ENCODE measurements around the gene ME3. TPM values are rescaled to one million over a fixed set of nuclear protein-coding genes. Genes with fewer than 3 reads are reported as not detected.
"Not testable (repeated sequence)": the region's sequence is repeated elsewhere in the genome, so short reads cannot be mapped to it uniquely, and the experiment has no call there.

ME3 gene
- total RNA-seq, 2 experiments from 2014 or later: 1.5 to 2.9 TPM

- Mint-ChIP-seq H3K36me3 (ENCODE audit: low read depth) (no peaks in the 10 kb centered on the region), H3K27me3 (no peaks in the 10 kb centered on the region), H3K27ac (no peak overlapping the region), H3K4me3 (no peak overlapping the region), H3K4me1 (no peaks in the 10 kb centered on the region), H3K9me3 (no peaks in the 10 kb centered on the region)
- CTCF ChIA-PET: interaction anchor here (0.6 kb wide), 1 partner anchor 1841 kb away, joined by 3 read pairs; no protein-coding TSS in a partner anchor
- DNase-seq: no peak
- POLR2A ChIA-PET: no interaction called here
Observed at GRCh38 chr11:86538223-86538548, 134.2 kb downstream of the ME3 start.

GRCh38 chr11:86537541-86538222 is 134.7 kb downstream of the ME3 start:
- no peak overlapping the region for H3K4me3 Mint-ChIP-seq
- no peak for DNase-seq
- no peak overlapping the region for H3K27ac Mint-ChIP-seq
- CTCF ChIA-PET: interaction anchor here (0.6 kb wide), 1 partner anchor 1841 kb away, joined by 3 read pairs; no protein-coding TSS in a partner anchor
- no peaks in the 10 kb centered on the region for H3K9me3 Mint-ChIP-seq
- no peaks in the 10 kb centered on the region for H3K4me1 Mint-ChIP-seq
- POLR2A ChIA-PET: no interaction called here
- no peaks in the 10 kb centered on the region for H3K36me3 Mint-ChIP-seq (ENCODE audit: low read depth)
- no peaks in the 10 kb centered on the region for H3K27me3 Mint-ChIP-seq

GRCh38 chr11:86535773-86536172 is 136.6 kb downstream of the ME3 start:
- ChIA-PET CTCF (no interaction called here), POLR2A (no interaction called here)
- Mint-ChIP-seq H3K36me3 (ENCODE audit: low read depth) (no peaks in the 10 kb centered on the region), H3K27ac (no peak overlapping the region), H3K9me3 (no peaks in the 10 kb centered on the region), H3K27me3 (no peaks in the 10 kb centered on the region), H3K4me1 (no peaks in the 10 kb centered on the region), H3K4me3 (no peak overlapping the region)
- no peak for DNase-seq

- no peak for DNase-seq
- Mint-ChIP-seq H3K9me3 (peaks cover 12% of the 10 kb centered on the region), H3K36me3 (ENCODE audit: low read depth) (no peaks in the 10 kb centered on the region), H3K27me3 (no peaks in the 10 kb centered on the region), H3K4me1 (peaks cover 4% of the 10 kb centered on the region), H3K4me3 (no peak overlapping the region), H3K27ac (no peak overlapping the region)
- POLR2A ChIA-PET: no interaction called here
- CTCF ChIA-PET: no interaction called here
Observed at GRCh38 chr11:86524620-86525352, 147.6 kb downstream of the ME3 start.

- H3K36me3 Mint-ChIP-seq (ENCODE audit: low read depth): no peaks in the 10 kb centered on the region
- POLR2A ChIA-PET: no interaction called here
- CTCF ChIA-PET: interaction anchor here (0.8 kb wide), 2 partner anchors 11 to 85 kb away, joined by 3 read pairs; no protein-coding TSS in a partner anchor
- DNase-seq: no peak
- no peak overlapping the region for H3K4me3 Mint-ChIP-seq
- H3K4me1 Mint-ChIP-seq: peaks cover 4% of the 10 kb centered on the region
- H3K9me3 Mint-ChIP-seq: peaks cover 12% of the 10 kb centered on the region
- H3K27me3 Mint-ChIP-seq: no peaks in the 10 kb centered on the region
- H3K27ac Mint-ChIP-seq: no peak overlapping the region
Observed at GRCh38 chr11:86523738-86524619, 148.4 kb downstream of the ME3 start.

- DNase-seq; H3K36me3 Mint-ChIP-seq (ENCODE audit: low read depth); H3K27me3 Mint-ChIP-seq; H3K4me3 Mint-ChIP-seq; H3K27ac Mint-ChIP-seq; H3K9me3 Mint-ChIP-seq; H3K4me1 Mint-ChIP-seq; POLR2A ChIA-PET; CTCF ChIA-PET: not testable (repeated sequence)
Observed at GRCh38 chr11:86522512-86522911, 149.9 kb downstream of the ME3 start.

GRCh38 chr11:86519064-86519911 is 153.1 kb downstream of the ME3 start:
- no peak for DNase-seq
- ChIA-PET CTCF (interaction anchor here (0.5 kb wide), 1 partner anchor 85 kb away, joined by 3 read pairs; no protein-coding TSS in a partner anchor), POLR2A (no interaction called here)
- Mint-ChIP-seq H3K27me3 (no peaks in the 10 kb centered on the region), H3K4me3 (no peak overlapping the region), H3K4me1 (peaks cover 4% of the 10 kb centered on the region), H3K27ac (no peak overlapping the region), H3K36me3 (ENCODE audit: low read depth) (no peaks in the 10 kb centered on the region), H3K9me3 (peaks cover 2% of the 10 kb centered on the region)

- DNase-seq: no peak
- no peaks in the 10 kb centered on the region for H3K4me1 Mint-ChIP-seq
- no peaks in the 10 kb centered on the region for H3K36me3 Mint-ChIP-seq (ENCODE audit: low read depth)
- POLR2A ChIA-PET: no interaction called here
- peaks cover 2% of the 10 kb centered on the region for H3K9me3 Mint-ChIP-seq
- CTCF ChIA-PET: no interaction called here
- H3K27me3 Mint-ChIP-seq: no peaks in the 10 kb centered on the region
- H3K27ac Mint-ChIP-seq: no peak overlapping the region
- H3K4me3 Mint-ChIP-seq: no peak overlapping the region
Observed at GRCh38 chr11:86518211-86518610, 154.2 kb downstream of the ME3 start.

GRCh38 chr11:86517557-86517956 is 154.9 kb downstream of the ME3 start:
- H3K27ac Mint-ChIP-seq: no peak overlapping the region
- peaks cover 2% of the 10 kb centered on the region for H3K9me3 Mint-ChIP-seq
- H3K4me1 Mint-ChIP-seq: no peaks in the 10 kb centered on the region
- H3K27me3 Mint-ChIP-seq: no peaks in the 10 kb centered on the region
- DNase-seq: no peak
- ChIA-PET CTCF (no interaction called here), POLR2A (no interaction called here)
- H3K4me3 Mint-ChIP-seq: no peak overlapping the region
- no peaks in the 10 kb centered on the region for H3K36me3 Mint-ChIP-seq (ENCODE audit: low read depth)

- no peaks in the 10 kb centered on the region for H3K9me3 Mint-ChIP-seq
- DNase-seq: no peak
- ChIA-PET CTCF (interaction anchor here (0.6 to 1.7 kb wide), 2 partner anchors 382 to 661 kb away, joined by 3 to 4 read pairs; partner anchors contain the start of gene CCDC83), POLR2A (no interaction called here)
- no peaks in the 10 kb centered on the region for H3K4me1 Mint-ChIP-seq
- H3K4me3 Mint-ChIP-seq: no peak overlapping the region
- no peaks in the 10 kb centered on the region for H3K36me3 Mint-ChIP-seq (ENCODE audit: low read depth)
- no peak overlapping the region for H3K27ac Mint-ChIP-seq
- no peaks in the 10 kb centered on the region for H3K27me3 Mint-ChIP-seq
Observed at GRCh38 chr11:86515297-86516094, 156.9 kb downstream of the ME3 start.

- Mint-ChIP-seq H3K27me3 (no peaks in the 10 kb centered on the region), H3K4me3 (no peak overlapping the region), H3K4me1 (no peaks in the 10 kb centered on the region), H3K9me3 (no peaks in the 10 kb centered on the region), H3K36me3 (ENCODE audit: low read depth) (no peaks in the 10 kb centered on the region), H3K27ac (no peak overlapping the region)
- ChIA-PET POLR2A (no interaction called here), CTCF (interaction anchor here (1.7 kb wide), 1 partner anchor 660 kb away, joined by 4 read pairs; the partner anchor contains the start of gene CCDC83)
- DNase-seq: no peak
Observed at GRCh38 chr11:86514453-86514852, 158.0 kb downstream of the ME3 start.

Measured in activated CD4-positive, alpha-beta T cell treated with anti-CD3 and anti-CD28 coated beads, Interleukin-2, amount 10 ng/mL, durations not matched to agents 7 days and 5 days (primary cell).